ENCODE data around the gene PRKCB.

PRKCB gene

GRCh38 chr16:24139282-24139681 lies 303.5 kb downstream of the PRKCB start:
- Mint-ChIP-seq H3K36me3 (ENCODE audit: low read depth) (no peaks in the 10 kb centered on the region), H3K27me3 (ENCODE audit: low read depth, poor library complexity) (peaks cover 4% of the 10 kb centered on the region), H3K27ac (no peak overlapping the region), H3K4me1 (no peaks in the 10 kb centered on the region), H3K9me3 (no peaks in the 10 kb centered on the region), H3K4me3 (no peak overlapping the region)
- no peak for DNase-seq
- TF ChIP-seq, protein P1, sequence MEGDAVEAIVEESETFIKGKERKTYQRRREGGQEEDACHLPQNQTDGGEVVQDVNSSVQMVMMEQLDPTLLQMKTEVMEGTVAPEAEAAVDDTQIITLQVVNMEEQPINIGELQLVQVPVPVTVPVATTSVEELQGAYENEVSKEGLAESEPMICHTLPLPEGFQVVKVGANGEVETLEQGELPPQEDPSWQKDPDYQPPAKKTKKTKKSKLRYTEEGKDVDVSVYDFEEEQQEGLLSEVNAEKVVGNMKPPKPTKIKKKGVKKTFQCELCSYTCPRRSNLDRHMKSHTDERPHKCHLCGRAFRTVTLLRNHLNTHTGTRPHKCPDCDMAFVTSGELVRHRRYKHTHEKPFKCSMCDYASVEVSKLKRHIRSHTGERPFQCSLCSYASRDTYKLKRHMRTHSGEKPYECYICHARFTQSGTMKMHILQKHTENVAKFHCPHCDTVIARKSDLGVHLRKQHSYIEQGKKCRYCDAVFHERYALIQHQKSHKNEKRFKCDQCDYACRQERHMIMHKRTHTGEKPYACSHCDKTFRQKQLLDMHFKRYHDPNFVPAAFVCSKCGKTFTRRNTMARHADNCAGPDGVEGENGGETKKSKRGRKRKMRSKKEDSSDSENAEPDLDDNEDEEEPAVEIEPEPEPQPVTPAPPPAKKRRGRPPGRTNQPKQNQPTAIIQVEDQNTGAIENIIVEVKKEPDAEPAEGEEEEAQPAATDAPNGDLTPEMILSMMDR (IDR thresholded peaks at IDR 0.05): no peak

DNA sequence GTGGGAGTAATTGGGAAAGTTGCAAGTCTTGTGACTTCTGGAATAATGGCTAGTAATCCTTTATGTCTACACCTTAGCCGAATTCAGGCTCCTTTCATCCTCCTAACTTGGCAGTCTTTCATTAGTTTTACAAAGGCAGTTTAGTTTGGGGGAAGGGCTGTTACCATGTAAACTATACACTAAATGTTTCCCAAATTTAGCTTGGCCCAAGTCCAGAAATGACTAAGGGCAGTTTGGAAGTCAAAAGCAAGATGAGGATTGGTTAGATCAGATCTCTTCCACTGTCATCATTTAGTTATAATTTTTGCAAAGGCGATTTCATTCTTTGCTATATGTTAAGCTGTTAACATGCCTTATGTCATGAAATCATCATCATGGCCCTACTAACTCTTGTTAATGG lies 304.9 kb downstream of the PRKCB start:
- no peaks in the 10 kb centered on the region for H3K36me3 Mint-ChIP-seq (ENCODE audit: low read depth)
- H3K4me3 Mint-ChIP-seq: no peak overlapping the region
- DNase-seq: no peak
- TF ChIP-seq, protein P1 (IDR thresholded peaks at IDR 0.05): no peak
- no peaks in the 10 kb centered on the region for H3K9me3 Mint-ChIP-seq
- H3K27me3 Mint-ChIP-seq (ENCODE audit: low read depth, poor library complexity): peaks cover 4% of the 10 kb centered on the region
- H3K4me1 Mint-ChIP-seq: no peaks in the 10 kb centered on the region
- no peak overlapping the region for H3K27ac Mint-ChIP-seq

DNA sequence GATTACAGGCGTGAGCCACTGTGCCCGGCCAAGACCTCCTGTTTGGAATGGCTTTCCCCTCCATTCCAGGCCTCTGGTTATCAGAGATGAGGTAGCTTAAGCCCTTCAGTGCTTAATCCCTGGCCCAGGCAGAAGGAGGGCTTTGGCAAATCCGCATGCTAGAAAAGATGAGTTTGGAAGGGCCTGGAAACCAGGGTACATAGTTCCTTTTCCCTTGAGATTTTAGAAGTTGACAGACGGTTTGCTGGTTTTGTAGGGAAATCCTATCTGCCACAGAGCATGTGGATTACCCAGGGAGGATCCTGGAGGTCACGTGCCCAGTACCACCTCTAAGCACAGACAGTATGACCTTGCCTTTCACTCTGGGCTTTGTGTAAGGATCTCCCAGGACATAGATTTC lies 305.7 kb downstream of the PRKCB start:
- H3K27me3 Mint-ChIP-seq (ENCODE audit: low read depth, poor library complexity): peaks cover 4% of the 10 kb centered on the region

GRCh38 chr16:24141917-24142316 lies 306.1 kb downstream of the PRKCB start:
- Mint-ChIP-seq H3K27me3 (ENCODE audit: low read depth, poor library complexity) (peaks cover 4% of the 10 kb centered on the region), H3K4me1 (no peaks in the 10 kb centered on the region), H3K27ac (no peak overlapping the region), H3K9me3 (no peaks in the 10 kb centered on the region), H3K4me3 (no peak overlapping the region), H3K36me3 (ENCODE audit: low read depth) (no peaks in the 10 kb centered on the region)
- TF ChIP-seq, protein P1 (IDR thresholded peaks at IDR 0.05): no peak
- DNase-seq: no peak

More for the DNA sequence above, 305.7 kb downstream of the PRKCB start:
- H3K27ac Mint-ChIP-seq: peak overlapping the region; percentile 15
- TF ChIP-seq, protein P1 (IDR thresholded peaks at IDR 0.05): no peak
- no peak overlapping the region for H3K4me3 Mint-ChIP-seq
- DNase-seq: no peak
- no peaks in the 10 kb centered on the region for H3K4me1 Mint-ChIP-seq
- no peaks in the 10 kb centered on the region for H3K36me3 Mint-ChIP-seq (ENCODE audit: low read depth)
- H3K9me3 Mint-ChIP-seq: no peaks in the 10 kb centered on the region

GRCh38 chr16:24145927-24146326 lies 310.1 kb downstream of the PRKCB start:
- H3K4me1 Mint-ChIP-seq: no peaks in the 10 kb centered on the region
- no peak overlapping the region for H3K4me3 Mint-ChIP-seq
- no peak overlapping the region for H3K27ac Mint-ChIP-seq
- H3K9me3 Mint-ChIP-seq: no peaks in the 10 kb centered on the region
- DNase-seq: no peak
- TF ChIP-seq, protein P1 (IDR thresholded peaks at IDR 0.05): no peak
- no peaks in the 10 kb centered on the region for H3K36me3 Mint-ChIP-seq (ENCODE audit: low read depth)
- H3K27me3 Mint-ChIP-seq (ENCODE audit: low read depth, poor library complexity): peaks cover 7% of the 10 kb centered on the region

DNA sequence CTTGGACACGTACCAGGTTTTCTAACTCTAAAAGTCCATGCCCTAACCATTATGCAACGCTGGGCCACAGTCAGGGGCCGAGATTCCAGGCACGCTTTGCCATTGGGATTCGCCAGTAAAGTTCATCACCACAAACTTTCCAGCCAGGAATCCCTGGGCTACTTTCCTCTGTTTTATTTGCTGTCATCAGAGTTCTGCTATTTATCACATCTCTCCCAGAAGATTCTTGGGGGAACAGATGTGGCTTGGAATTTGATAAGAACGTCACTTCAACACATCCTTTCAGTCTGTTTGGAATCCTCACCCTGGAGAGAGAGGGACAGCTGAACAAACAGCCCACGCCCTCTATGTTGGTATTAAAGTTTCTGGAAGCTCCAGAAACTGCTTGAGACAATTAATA lies 310.7 kb downstream of the PRKCB start:
- TF ChIP-seq, protein P1 (IDR thresholded peaks at IDR 0.05): no peak
- Mint-ChIP-seq H3K9me3 (no peaks in the 10 kb centered on the region), H3K4me3 (no peak overlapping the region), H3K36me3 (ENCODE audit: low read depth) (no peaks in the 10 kb centered on the region), H3K27ac (no peak overlapping the region), H3K27me3 (ENCODE audit: low read depth, poor library complexity) (peaks cover 10% of the 10 kb centered on the region), H3K4me1 (no peaks in the 10 kb centered on the region)
- DNase-seq: no peak
